Osteoblast (primary cell): ENCODE measurements around the gene HRCT1. TPM values are rescaled to one million over a fixed set of nuclear protein-coding genes. Genes with fewer than 3 reads are reported as not detected.

Experiments used
- DNase-seq: peaks from one replicate; pipeline ENCODE4 v3.0.0; 2011; ENCODE audit warnings: low spot score, mixed read lengths; ENCODE audit not compliant: insufficient read length; ENCODE audit errors: missing footprints
- H2AFZ ChIP-seq: 2 replicates; pipeline ENCODE4 v1.6.0; 2011; ENCODE audit warnings: mild to moderate bottlenecking, low read length
- H3K27ac ChIP-seq: 2 replicates; pipeline ENCODE4 v1.5.1; 2011; ENCODE audit warnings: mild to moderate bottlenecking, low read depth, low read length, moderate library complexity
- H3K27me3 ChIP-seq: 2 replicates; pipeline ENCODE4 v1.6.0; 2012; ENCODE audit warnings: mild to moderate bottlenecking, control low read depth, inconsistent platforms, low read length, moderate library complexity; ENCODE audit not compliant: insufficient read depth
- H3K36me3 ChIP-seq: 2 replicates; pipeline ENCODE4 v1.5.1; 2011; ENCODE audit warnings: mild to moderate bottlenecking, low read length, control low read depth, moderate library complexity; ENCODE audit not compliant: insufficient read depth
- H3K4me1 ChIP-seq: 2 replicates; pipeline ENCODE4 v1.5.1; 2011; ENCODE audit warnings: mild to moderate bottlenecking, low read length, control low read depth, moderate library complexity; ENCODE audit not compliant: insufficient read depth
- H3K4me2 ChIP-seq: 2 replicates; pipeline ENCODE4 v1.6.0; 2011; ENCODE audit warnings: mild to moderate bottlenecking, low read length; ENCODE audit not compliant: insufficient read depth
- H3K4me3 ChIP-seq: fragments of 200-600 bp; sonication (generic); 3 replicates; pipeline ENCODE4 v1.5.1; 2012; ENCODE audit warnings: mild to moderate bottlenecking, low read length, inconsistent platforms; ENCODE audit not compliant: insufficient read depth
- H3K79me2 ChIP-seq: 2 replicates; pipeline ENCODE4 v1.6.0; 2012; ENCODE audit warnings: mild to moderate bottlenecking, low read length, control low read depth, inconsistent platforms; ENCODE audit not compliant: insufficient read depth
- H3K9me3 ChIP-seq: 2 replicates; pipeline ENCODE4 v1.5.1; 2011; ENCODE audit warnings: low read depth, low read length, control low read depth
- H4K20me1 ChIP-seq: 2 replicates; pipeline ENCODE4 v1.6.0; 2012; ENCODE audit warnings: mild to moderate bottlenecking, low read length, control low read depth; ENCODE audit not compliant: insufficient read depth
- CTCF ChIP-seq: IDR thresholded peaks from 2 replicates; pipeline ENCODE4 v1.5.1; 2011; ENCODE audit warnings: mild to moderate bottlenecking, low read depth, low read length, moderate library complexity; ENCODE audit errors: extremely low read depth
- total RNA-seq: library from RNA; depleted of rRNA; stranded (reverse); fragments of >200 nt; gene quantifications from 2 replicates; pipeline ENCODE4 v1.2.3, GENCODE V29; 2012

Gene HRCT1
- total RNA-seq, 1 donor, result 5.1 TPM

GRCh38 chr9:35935755-35936509, 29.9 kb downstream of the HRCT1 start:
- no peak for DNase-seq
- TF ChIP-seq CTCF, result no peak
- Histone ChIP-seq H3K27ac (peak overlapping the region; percentile 98), H3K36me3 (no peaks in the 10 kb centered on the region), H3K4me1 (peaks cover 40% of the 10 kb centered on the region), H3K9me3 (no peaks in the 10 kb centered on the region), H3K4me3 (no peak overlapping the region), H3K79me2 (no peaks in the 10 kb centered on the region), H3K27me3 (no peaks in the 10 kb centered on the region), H3K4me2 (peak overlapping the region; percentile 41), H4K20me1 (no peaks in the 10 kb centered on the region), H2AFZ (no peak overlapping the region)

DNA sequence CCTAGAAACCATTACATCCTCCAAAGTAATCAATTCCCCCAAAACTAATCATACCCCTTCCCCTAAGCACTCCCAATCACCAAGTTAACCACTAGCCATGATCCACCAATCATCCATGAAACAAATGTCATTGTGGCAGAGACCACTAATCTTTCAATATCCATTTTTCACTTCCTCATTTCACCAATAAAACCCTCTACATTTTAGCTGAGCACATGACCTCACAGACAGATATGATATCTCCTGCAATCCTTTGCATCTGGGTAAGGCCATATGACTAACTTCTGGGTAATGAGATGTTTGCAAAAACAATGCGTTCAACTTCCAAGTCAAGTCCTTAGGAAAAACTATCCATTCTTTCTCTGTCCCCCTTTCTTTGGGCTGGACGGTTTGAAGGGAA, 31.2 kb downstream of the HRCT1 start:
- no peaks in the 10 kb centered on the region for H3K36me3 ChIP-seq
- peak overlapping the region; percentile 40 for H2AFZ ChIP-seq
- no peak for DNase-seq
- H3K79me2 ChIP-seq, result no peaks in the 10 kb centered on the region
- no peaks in the 10 kb centered on the region for H4K20me1 ChIP-seq
- no peak for TF ChIP-seq CTCF
- no peaks in the 10 kb centered on the region for H3K27me3 ChIP-seq
- peaks cover 40% of the 10 kb centered on the region for H3K4me1 ChIP-seq
- H3K9me3 ChIP-seq, result no peaks in the 10 kb centered on the region
- H3K4me3 ChIP-seq, result no peak overlapping the region
- no peak overlapping the region for H3K4me2 ChIP-seq
- peak overlapping the region; percentile 98 for H3K27ac ChIP-seq

GRCh38 chr9:35938474-35939356, 32.7 kb downstream of the HRCT1 start:
- Histone ChIP-seq H3K9me3 (no peaks in the 10 kb centered on the region), H2AFZ (peak overlapping the region; percentile 58), H4K20me1 (no peaks in the 10 kb centered on the region), H3K36me3 (no peaks in the 10 kb centered on the region), H3K27ac (no peak overlapping the region), H3K4me1 (peaks cover 32% of the 10 kb centered on the region), H3K4me3 (no peak overlapping the region), H3K79me2 (no peaks in the 10 kb centered on the region), H3K27me3 (no peaks in the 10 kb centered on the region), H3K4me2 (no peak overlapping the region)
- no peak for TF ChIP-seq CTCF
- DNase-seq, result no peak
